ENCODE measurements around the gene ARHGEF33. TPM values are rescaled to one million over a fixed set of nuclear protein-coding genes. Genes with fewer than 3 reads are reported as not detected.

The ARHGEF33 gene
- total RNA-seq (2014; rRNA removed; shearing (Covaris generic)) (0.10 and 9.2 TPM in 2 replicates), polyA plus RNA-seq (2016; fragmentation: Nextera tagmentation; extraction: Ambion mirVana) (1.6 and 1.8 TPM in 2 replicates)
- long read RNA-seq, partial matches to known transcripts: 0 of 1 reads
- long read RNA-seq, other reads (novel, unspliced or antisense): 1 of 1 reads

GRCh38 chr2:38889575-38889974, at the start of gene ARHGEF33:
ARHGEF33 (plus strand) TSS chr2:38889875; CDS start chr2:38919448, 29,573 bp downstream.
- Histone ChIP-seq H3K36me3 (ENCODE audit: insufficient read depth) (no peaks in the 10 kb centered on the region), H3K9me2 (ENCODE audit: insufficient read depth) (no peaks in the 10 kb centered on the region), H4K20me1 (replicated peaks; ENCODE audit: insufficient read depth) (no peaks in the 10 kb centered on the region), H3K27me3 (ENCODE audit: insufficient read depth) (no peaks in the 10 kb centered on the region), H3K79me2 (replicated peaks; ENCODE audit: insufficient read depth) (no peaks in the 10 kb centered on the region), H3F3A (replicated peaks; ENCODE audit: low read depth) (no peaks in the 10 kb centered on the region), H3K27ac (ENCODE audit: low read depth) (no peak within 1 kb of the TSS), H3K4me2 (no peak within 1 kb of the TSS), H2AFZ (no peak within 1 kb of the TSS), H3K4me1 (ENCODE audit: insufficient read depth) (peaks cover 5% of the 10 kb centered on the region; the same call in 1 of the 2 replicates), H3K4me3 (no peak within 1 kb of the TSS)
- no peak for TF ChIP-seq ZNF114 (CRISPR knock-in tag; IDR thresholded peaks at IDR 0.05)
- H3K27ac Mint-ChIP-seq: no peak within 1 kb of the TSS
- DNase-seq (ENCODE audit: low spot score): no peak
- H3K9me3 Mint-ChIP-seq: no peaks in the 10 kb centered on the region
- ATAC-seq: no peak
- no peak within 1 kb of the TSS for H3K4me3 Mint-ChIP-seq
- no peaks in the 10 kb centered on the region for H3K36me3 Mint-ChIP-seq (ENCODE audit: low read depth)
- peaks cover 6% of the 10 kb centered on the region; the same call in 1 of the 3 replicates for H3K4me1 Mint-ChIP-seq
- peaks cover 3% of the 10 kb centered on the region for H3K27me3 Mint-ChIP-seq (ENCODE audit: insufficient read depth, low read depth, poor library complexity)

GRCh38 chr2:38850045-38850444, 39.6 kb upstream of the ARHGEF33 start:
- Histone ChIP-seq H3K4me1 (ENCODE audit: insufficient read depth) (no peaks in the 10 kb centered on the region), H4K20me1 (replicated peaks; ENCODE audit: insufficient read depth) (no peaks in the 10 kb centered on the region; the same call in 1 of the 2 replicates), H3K4me3 (no peak overlapping the region), H2AFZ (no peak overlapping the region), H3K79me2 (replicated peaks; ENCODE audit: insufficient read depth) (no peaks in the 10 kb centered on the region), H3K27ac (ENCODE audit: low read depth) (no peak overlapping the region), H3F3A (replicated peaks; ENCODE audit: low read depth) (no peaks in the 10 kb centered on the region), H3K9me2 (ENCODE audit: insufficient read depth) (no peaks in the 10 kb centered on the region), H3K36me3 (ENCODE audit: insufficient read depth) (peaks cover 11% of the 10 kb centered on the region), H3K27me3 (ENCODE audit: insufficient read depth) (no peaks in the 10 kb centered on the region), H3K4me2 (no peak overlapping the region)
- no peak for TF ChIP-seq CTCF (conservative IDR thresholded peaks at IDR 0.05; ENCODE audit: low read depth in 2 of 2)
- no peak for TF ChIP-seq ETS1 (IDR thresholded peaks at IDR 0.05)
- TF ChIP-seq REST (IDR thresholded peaks at IDR 0.05; ENCODE audit: unreplicated experiment): no peak
- no peak for TF ChIP-seq EZH2phosphoT487 (IDR thresholded peaks at IDR 0.05; ENCODE audit: unreplicated experiment)
- TF ChIP-seq ZNF331 (CRISPR knock-in tag; IDR thresholded peaks at IDR 0.05; ENCODE audit: low read depth): no peak
- no peak for TF ChIP-seq EZH2 (IDR thresholded peaks at IDR 0.05; ENCODE audit: low read depth, unreplicated experiment)
- no peak for TF ChIP-seq CREB1 (CRISPR knock-in tag; IDR thresholded peaks at IDR 0.05; ENCODE audit: low read depth)
- TF ChIP-seq ZNF114 (CRISPR knock-in tag; IDR thresholded peaks at IDR 0.05): no peak
- no peak for TF ChIP-seq STAT1 (IDR thresholded peaks at IDR 0.05; ENCODE audit: unreplicated experiment)
- no peak for TF ChIP-seq NANOG (IDR thresholded peaks at IDR 0.05; ENCODE audit: borderline replicate concordance)
- Mint-ChIP-seq H3K27me3 (ENCODE audit: insufficient read depth, low read depth, poor library complexity) (peaks cover 1% of the 10 kb centered on the region), H3K4me1 (no peaks in the 10 kb centered on the region), H3K4me3 (no peak overlapping the region), H3K27ac (no peak overlapping the region), H3K9me3 (no peaks in the 10 kb centered on the region; the same call in 2 of the 3 replicates), H3K36me3 (ENCODE audit: low read depth) (peaks cover 42% of the 10 kb centered on the region)
- ATAC-seq (no peak), DNase-seq (ENCODE audit: low spot score) (no peak)

Data from GM23338 (cell line).